HT1080 (cell line): ENCODE results near the gene TIMP2. TPM values are rescaled to one million over a fixed set of nuclear protein-coding genes. Genes with fewer than 3 reads are reported as not detected.
"Not testable (repeated sequence)": the region's sequence is repeated elsewhere in the genome, so short reads cannot be mapped to it uniquely, and the experiment has no call there.

Source experiments
- DNase-seq: peaks from one replicate; pipeline ENCODE4 v3.0.0-alpha.2; 2015; ENCODE audit warnings: low read depth
- total RNA-seq: library from RNA; depleted of rRNA; stranded (reverse); fragments of >200 nt; shearing (Covaris generic); gene quantifications from 2 replicates; pipeline ENCODE4 v1.2.3, GENCODE V29; 2014

TIMP2 gene
- total RNA-seq, 1 experiment from 2014 or later, result 119 TPM

DNA sequence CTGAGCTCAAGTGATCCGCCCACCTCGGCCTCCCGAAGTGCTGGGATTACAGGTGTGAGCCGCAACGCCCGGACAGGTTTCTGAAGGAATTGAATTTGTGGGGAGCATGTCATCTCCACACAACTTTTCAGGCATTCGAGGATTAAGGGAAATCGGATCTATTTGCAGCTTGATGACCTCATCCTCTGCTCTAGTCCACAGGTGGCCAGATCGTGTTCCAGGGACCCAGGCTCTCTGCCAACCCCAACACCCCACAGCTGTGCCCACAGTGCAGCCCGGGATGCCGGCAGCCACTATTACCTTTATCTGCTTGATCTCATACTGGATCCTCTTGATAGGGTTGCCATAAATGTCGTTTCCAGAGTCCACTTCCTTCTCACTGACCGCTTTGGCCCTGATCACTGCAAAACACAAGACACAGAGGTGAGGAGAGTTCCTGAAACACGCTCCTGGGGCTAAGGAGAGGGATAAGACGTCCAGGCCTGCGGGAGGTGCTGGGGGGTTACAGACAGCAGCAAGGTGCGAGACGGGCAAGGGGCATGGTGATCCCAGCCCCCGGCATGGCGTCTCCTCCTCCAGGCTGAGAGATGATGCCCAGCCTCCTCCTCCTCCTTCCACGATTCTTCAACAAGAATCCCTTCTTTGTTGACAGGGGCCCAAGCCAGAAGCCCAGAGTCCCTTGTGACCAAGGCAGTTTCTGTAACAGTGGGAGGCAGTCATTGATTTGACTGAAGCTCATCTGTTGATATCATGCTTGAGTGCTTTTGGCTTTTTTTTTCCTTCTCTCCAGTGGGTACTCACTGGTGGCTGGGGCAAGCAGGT lies 51.5 kb downstream of the TIMP2 start:
- DNase-seq, result peak; percentile 52

DNA sequence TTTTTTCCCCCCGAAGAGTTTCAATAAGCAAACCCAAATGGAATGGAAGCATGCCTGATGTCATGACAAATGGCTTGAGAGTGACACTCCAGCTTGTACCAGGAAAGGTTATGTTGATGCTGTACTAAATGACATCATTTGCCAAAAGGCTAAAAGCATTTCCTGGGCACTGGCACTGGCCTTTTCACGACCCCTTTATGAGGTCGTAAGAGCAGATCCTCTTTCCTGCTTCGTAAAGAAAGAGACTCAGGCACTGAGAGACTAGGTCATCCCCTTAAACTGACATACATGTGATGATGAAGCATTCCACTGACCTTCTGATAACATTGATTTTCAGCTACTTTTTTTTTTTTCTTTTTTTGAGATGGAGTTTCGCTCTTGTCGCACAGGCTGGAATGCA lies 52.7 kb downstream of the TIMP2 start:
- DNase-seq, result no peak

- DNase-seq, result no peak
These were observed 54.6 kb downstream of the TIMP2 start for GRCh38 chr17:78870621-78871020.

GRCh38 chr17:78868391-78868790 lies 56.8 kb downstream of the TIMP2 start:
- DNase-seq, result peak; percentile 62

DNA sequence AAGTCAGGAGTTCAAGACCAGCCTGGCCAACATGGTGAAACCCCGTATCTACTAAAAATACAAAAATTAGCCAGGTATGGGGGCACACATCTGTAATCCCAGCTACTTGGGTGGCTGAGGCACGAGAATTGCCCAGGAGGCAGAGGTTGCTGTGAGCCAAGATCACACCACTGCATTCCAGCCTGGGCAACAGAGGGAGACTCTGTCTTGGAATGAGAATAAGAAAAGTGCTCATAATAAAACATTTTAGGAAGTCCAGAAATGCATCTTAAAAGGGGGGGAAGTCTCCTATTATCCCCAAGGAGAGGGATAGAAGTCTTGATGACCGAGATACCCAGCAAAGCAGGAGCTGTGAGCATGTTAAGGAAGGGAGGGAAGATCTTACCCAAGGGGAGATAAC lies 58.1 kb downstream of the TIMP2 start:
- not testable (repeated sequence) for DNase-seq

GRCh38 chr17:78865682-78866390 lies 59.4 kb downstream of the TIMP2 start:
- DNase-seq, result peak; percentile 76

DNA sequence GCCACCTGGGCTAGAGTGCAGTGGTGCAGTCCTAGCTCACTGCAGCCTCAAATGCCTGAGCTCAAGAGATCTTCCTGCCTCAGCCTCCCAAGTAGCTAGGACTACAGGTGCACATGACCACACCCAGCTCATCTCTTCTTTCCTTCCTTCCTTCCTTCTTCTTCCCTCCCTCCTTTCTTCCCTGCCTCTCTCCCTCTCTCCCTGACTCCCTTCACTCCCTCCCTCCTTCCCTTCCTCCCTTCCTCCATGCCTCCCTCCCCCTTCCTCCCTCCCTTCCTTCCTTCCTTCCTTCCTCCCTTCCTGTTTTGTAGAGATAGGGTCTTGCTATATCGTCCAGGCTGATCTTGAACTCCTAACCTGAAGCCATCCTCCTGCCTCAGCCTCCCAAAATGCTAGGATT lies 61.1 kb downstream of the TIMP2 start:
- no peak for DNase-seq

GRCh38 chr17:78862073-78863023 lies 62.8 kb downstream of the TIMP2 start:
- DNase-seq, result peak; percentile 98

DNA sequence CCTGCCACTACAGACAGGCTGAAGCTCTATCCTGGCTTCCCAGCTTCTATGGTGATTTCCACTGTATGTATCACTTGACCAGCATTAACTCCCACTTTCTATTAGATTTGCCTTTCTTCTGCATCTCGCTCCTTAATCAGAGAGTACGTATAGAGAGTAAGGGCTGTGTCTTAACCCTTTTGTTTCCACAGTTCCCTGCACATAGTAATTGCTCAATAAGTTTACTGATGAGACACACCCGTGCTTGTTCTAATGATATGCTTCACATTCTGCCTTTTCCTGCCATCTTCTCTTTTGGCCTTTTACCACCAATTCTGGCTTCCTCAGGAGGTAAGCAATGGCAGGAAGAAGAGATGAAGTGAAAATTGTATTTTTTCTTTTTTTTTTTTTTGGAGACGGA lies 64.0 kb downstream of the TIMP2 start:
- no peak for DNase-seq

- DNase-seq, result no peak
These were observed 66.1 kb downstream of the TIMP2 start for GRCh38 chr17:78859051-78859450.

DNA sequence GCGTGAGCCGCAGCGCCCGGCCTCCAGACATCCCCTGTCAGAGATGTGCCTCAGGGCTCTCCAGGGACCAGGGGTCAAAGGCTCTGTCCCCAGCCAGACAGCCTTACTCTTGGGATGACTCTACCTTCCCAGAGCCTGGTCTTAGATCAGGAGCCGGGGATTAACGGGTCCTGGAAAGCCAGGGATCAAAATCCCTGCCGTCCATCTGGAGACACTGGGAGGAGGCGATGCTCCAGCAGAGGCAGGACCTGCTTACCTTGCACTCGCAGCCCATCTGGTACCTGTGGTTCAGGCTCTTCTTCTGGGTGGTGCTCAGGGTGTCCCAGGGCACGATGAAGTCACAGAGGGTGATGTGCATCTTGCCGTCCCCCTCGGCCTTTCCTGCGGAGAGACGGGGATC lies 67.9 kb downstream of the TIMP2 start:
- DNase-seq, result no peak

DNA sequence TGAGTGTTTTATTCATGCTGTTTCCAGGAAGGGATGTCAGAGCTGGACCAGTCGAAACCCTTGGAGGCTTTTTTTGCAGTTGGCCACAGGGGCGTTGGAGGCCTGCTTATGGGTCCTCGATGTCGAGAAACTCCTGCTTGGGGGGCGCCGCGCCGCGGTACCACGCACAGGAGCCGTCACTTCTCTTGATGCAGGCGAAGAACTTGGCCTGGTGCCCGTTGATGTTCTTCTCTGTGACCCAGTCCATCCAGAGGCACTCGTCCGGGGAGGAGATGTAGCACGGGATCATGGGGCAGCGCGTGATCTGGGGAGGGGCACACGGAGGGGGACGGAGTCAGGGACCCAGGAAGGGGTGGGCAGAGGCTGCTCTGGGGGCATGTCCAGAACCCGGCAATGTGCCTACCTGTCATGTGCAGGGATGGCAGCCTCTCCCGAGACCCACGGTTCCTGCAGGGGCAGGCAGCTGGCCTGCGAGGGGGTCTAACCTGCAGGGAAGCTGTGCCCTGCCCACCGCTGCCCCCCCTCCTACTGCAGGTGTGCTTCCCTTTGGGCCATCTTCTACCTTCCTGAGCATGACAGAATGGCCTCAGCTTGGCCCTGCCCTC lies 69.5 kb downstream of the TIMP2 start:
- DNase-seq, result no peak

DNA sequence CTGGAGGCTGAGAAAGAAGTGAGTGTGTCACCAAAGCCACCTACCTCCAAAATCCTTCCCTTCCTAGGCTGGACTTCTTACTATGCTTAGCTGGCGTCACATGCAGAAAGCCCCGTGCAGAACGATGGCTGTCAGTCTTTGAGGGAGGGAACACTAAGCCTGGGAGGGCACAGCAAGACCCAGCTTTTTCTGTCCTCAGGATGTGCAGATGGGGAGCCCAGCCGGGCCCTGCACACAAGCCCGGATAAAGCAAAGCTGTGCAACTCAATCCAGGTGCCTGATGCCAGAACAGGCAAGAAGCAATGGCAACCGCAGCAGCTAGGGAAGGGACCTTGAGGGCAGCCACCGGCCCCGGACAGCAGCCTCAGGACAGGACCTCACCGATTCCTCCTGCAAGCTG lies 70.7 kb downstream of the TIMP2 start:
- no peak for DNase-seq

- no peak for DNase-seq
These were observed 71.2 kb downstream of the TIMP2 start for GRCh38 chr17:78853926-78854394.

DNA sequence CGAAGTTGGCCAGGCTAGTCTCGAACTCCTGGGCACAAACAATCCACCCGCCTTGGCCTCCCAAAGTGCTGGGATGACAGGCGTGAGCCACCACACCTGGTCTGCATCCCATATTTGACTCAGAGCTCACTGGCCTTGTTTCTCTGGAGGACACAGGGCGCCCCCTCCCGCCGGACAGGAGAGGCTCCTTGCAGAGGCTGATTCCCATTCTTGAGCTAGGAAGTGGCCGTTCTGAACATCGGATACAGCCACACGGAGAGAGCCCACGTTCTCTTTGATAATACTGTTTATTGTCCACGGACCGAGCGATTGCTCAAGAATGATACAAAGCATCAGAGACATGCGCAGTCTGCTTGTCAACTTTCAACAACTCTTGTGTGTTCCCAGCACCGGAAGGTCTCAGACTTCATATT lies 72.5 kb downstream of the TIMP2 start:
- no peak for DNase-seq

DNA sequence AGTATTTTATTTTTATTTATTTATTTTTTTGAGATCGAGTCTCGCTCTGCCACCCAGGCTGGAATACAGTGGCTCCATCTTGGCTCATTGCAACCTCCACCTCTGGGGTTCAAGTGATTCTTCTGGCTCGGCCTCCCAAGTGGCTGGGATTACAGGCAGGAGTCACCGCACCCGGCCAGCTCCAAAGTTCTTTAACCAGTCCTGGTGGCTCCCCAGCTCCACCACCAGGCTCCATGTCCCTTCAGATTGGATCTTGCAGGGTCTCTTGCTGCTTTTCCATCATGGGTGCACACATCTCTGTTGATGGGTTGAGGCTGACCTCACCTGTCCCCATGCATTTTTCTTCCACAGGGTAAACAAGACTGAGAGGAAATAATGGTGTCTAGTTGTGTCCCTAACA lies 76.2 kb downstream of the TIMP2 start:
- no peak for DNase-seq

GRCh38 chr17:78847052-78847451 lies 78.1 kb downstream of the TIMP2 start:
- no peak for DNase-seq

- peak; percentile 43 for DNase-seq
These were observed 80.7 kb downstream of the TIMP2 start for GRCh38 chr17:78844301-78845005.

DNA sequence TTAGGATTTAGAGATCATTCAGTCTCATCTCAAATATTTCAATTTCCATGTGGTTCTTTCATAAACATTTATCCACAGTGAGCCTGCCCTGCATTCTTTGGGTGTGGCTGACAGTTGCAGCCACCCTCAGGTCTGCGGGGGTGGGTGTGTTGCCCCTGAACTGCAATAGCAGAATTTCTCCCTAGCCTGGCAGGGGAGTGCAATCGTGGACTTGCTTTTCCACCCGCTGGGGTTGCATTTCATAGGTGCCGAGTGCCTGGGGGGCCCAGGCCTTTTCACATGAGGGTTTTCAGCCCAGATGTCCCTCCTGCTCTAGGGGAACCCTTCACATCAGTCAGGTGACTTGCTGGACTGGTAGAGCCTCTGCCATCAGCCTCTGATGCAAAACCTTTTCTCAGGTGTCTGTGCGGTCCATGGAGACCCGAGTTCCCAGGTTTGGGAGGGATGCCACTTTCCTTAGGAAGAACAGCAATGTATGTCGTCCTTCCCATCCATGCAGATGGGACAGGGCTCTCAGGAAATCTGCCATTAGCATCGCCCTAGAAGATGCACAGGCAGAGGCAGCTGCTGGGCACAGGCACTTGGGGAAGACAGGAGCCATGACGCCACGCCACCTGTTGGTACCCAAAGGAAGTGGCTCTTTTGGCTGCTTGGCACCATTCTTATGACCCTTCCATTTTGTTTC lies 82.2 kb downstream of the TIMP2 start:
- peak; percentile 48 for DNase-seq
